Panc1 (cell line): ENCODE data around the gene FAM50B.

ENCODE experiments used
- POLR2AphosphoS5 ChIP-seq: IDR thresholded peaks from 2 replicates; pipeline ENCODE4 v1.6.1; 2012; ENCODE audit warnings: mild to moderate bottlenecking, low read depth, low read length, moderate library complexity
- SIN3A ChIP-seq: IDR thresholded peaks from 2 replicates; pipeline ENCODE4 v1.6.1; 2012; ENCODE audit warnings: low read depth, mild to moderate bottlenecking, low read length, moderate library complexity, borderline replicate concordance; ENCODE audit not compliant: insufficient read depth
- TCF7L2 ChIP-seq: IDR thresholded peaks from 2 replicates; pipeline ENCODE4 v1.6.1; 2011; ENCODE audit warnings: mild to moderate bottlenecking, low read depth, low read length, inconsistent platforms
- TF ChIP-seq, protein P1 (sequence below): fragments of 450-650 bp; IDR thresholded peaks from 2 replicates; pipeline ENCODE4 v1.5.1; 2017; ENCODE audit warnings: mild to moderate bottlenecking
- TF ChIP-seq, protein P2 (sequence below), 2 experiments: IDR thresholded peaks; 2 replicates each; pipeline ENCODE4 v1.6.1; 2011 to 2012; ENCODE audit warnings: low read depth in 2 of 2, control low read depth in 1 of 2, low read length in 1 of 2, mild to moderate bottlenecking in 1 of 2, moderate library complexity in 1 of 2; ENCODE audit not compliant: insufficient read depth in 1 of 2

DNA sequence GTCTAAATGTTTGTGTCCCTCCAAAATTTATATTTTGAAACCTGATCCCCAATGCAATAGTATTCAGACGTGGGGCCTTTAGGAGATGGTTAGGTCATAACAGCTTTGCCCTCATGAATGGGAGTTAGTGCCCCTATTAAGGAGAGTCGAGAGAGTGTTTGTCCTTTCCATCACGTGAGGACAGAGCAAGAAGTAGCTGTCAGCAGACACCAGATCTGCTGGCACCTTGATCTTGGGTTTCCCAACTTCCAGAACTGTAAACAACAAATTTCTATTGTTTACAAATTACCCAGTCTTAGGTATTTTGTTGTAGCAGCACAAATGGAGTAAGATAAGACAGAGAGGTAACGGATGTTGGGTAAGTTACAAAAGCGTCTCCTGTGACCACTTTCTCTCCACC lies 46.6 kb downstream of the FAM50B start:
- TF ChIP-seq, protein P1, sequence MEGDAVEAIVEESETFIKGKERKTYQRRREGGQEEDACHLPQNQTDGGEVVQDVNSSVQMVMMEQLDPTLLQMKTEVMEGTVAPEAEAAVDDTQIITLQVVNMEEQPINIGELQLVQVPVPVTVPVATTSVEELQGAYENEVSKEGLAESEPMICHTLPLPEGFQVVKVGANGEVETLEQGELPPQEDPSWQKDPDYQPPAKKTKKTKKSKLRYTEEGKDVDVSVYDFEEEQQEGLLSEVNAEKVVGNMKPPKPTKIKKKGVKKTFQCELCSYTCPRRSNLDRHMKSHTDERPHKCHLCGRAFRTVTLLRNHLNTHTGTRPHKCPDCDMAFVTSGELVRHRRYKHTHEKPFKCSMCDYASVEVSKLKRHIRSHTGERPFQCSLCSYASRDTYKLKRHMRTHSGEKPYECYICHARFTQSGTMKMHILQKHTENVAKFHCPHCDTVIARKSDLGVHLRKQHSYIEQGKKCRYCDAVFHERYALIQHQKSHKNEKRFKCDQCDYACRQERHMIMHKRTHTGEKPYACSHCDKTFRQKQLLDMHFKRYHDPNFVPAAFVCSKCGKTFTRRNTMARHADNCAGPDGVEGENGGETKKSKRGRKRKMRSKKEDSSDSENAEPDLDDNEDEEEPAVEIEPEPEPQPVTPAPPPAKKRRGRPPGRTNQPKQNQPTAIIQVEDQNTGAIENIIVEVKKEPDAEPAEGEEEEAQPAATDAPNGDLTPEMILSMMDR = no peak
- TF ChIP-seq, protein P2, sequence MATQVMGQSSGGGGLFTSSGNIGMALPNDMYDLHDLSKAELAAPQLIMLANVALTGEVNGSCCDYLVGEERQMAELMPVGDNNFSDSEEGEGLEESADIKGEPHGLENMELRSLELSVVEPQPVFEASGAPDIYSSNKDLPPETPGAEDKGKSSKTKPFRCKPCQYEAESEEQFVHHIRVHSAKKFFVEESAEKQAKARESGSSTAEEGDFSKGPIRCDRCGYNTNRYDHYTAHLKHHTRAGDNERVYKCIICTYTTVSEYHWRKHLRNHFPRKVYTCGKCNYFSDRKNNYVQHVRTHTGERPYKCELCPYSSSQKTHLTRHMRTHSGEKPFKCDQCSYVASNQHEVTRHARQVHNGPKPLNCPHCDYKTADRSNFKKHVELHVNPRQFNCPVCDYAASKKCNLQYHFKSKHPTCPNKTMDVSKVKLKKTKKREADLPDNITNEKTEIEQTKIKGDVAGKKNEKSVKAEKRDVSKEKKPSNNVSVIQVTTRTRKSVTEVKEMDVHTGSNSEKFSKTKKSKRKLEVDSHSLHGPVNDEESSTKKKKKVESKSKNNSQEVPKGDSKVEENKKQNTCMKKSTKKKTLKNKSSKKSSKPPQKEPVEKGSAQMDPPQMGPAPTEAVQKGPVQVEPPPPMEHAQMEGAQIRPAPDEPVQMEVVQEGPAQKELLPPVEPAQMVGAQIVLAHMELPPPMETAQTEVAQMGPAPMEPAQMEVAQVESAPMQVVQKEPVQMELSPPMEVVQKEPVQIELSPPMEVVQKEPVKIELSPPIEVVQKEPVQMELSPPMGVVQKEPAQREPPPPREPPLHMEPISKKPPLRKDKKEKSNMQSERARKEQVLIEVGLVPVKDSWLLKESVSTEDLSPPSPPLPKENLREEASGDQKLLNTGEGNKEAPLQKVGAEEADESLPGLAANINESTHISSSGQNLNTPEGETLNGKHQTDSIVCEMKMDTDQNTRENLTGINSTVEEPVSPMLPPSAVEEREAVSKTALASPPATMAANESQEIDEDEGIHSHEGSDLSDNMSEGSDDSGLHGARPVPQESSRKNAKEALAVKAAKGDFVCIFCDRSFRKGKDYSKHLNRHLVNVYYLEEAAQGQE (IDR thresholded peaks at IDR 0.05; ENCODE audit: insufficient read depth in 1 of 2, low read depth in 2 of 2, low read length in 1 of 2) = no peak
- no peak for TF ChIP-seq TCF7L2
- no peak for TF ChIP-seq POLR2AphosphoS5
- TF ChIP-seq SIN3A = no peak
